ENCODE measurements around the gene ZFAND4. TPM values are rescaled to one million over a fixed set of nuclear protein-coding genes. Genes with fewer than 3 reads are reported as not detected.

The ZFAND4 gene
- total and polyA plus RNA-seq, 2 experiments from 2014 or later: 7.4 to 30.3 TPM

- H3K4me2 ChIP-seq: no peak overlapping the region
- peaks cover 22% of the 10 kb centered on the region; the same call in 1 of the 2 replicates for H3K79me2 ChIP-seq (replicated peaks; ENCODE audit: insufficient read depth)
- 0 out of 2 replicates have a peak, but pooled peaks cover 4% of the 10 kb centered on the region for H3K4me1 ChIP-seq (ENCODE audit: insufficient read depth)
- Mint-ChIP-seq H3K4me3 (no peak overlapping the region), H3K9me3 (no peaks in the 10 kb centered on the region), H3K36me3 (ENCODE audit: low read depth) (peaks cover 19% of the 10 kb centered on the region; the same call in 2 of the 3 replicates), H3K27ac (no peak overlapping the region), H3K4me1 (peaks cover 19% of the 10 kb centered on the region), H3K27me3 (ENCODE audit: insufficient read depth, low read depth, poor library complexity) (peaks cover 5% of the 10 kb centered on the region)
- H3K36me3 ChIP-seq (ENCODE audit: insufficient read depth): no peaks in the 10 kb centered on the region
- peaks cover 1% of the 10 kb centered on the region; the same call in 1 of the 2 replicates for H4K20me1 ChIP-seq (replicated peaks; ENCODE audit: insufficient read depth)
- H3K9me2 ChIP-seq (ENCODE audit: insufficient read depth): no peaks in the 10 kb centered on the region
- ATAC-seq (no peak), DNase-seq (ENCODE audit: low spot score) (no peak)
- TF ChIP-seq EZH2 (IDR thresholded peaks at IDR 0.05; ENCODE audit: low read depth, unreplicated experiment) (no peak), ZNF331 (CRISPR knock-in tag; IDR thresholded peaks at IDR 0.05; ENCODE audit: low read depth) (no peak), ZNF114 (CRISPR knock-in tag; IDR thresholded peaks at IDR 0.05) (no peak), CTCF (conservative IDR thresholded peaks at IDR 0.05; ENCODE audit: low read depth in 2 of 2) (no peak), ZNF462 (CRISPR knock-in tag; IDR thresholded peaks at IDR 0.05) (no peak), CREB1 (CRISPR knock-in tag; IDR thresholded peaks at IDR 0.05; ENCODE audit: low read depth) (no peak), EZH2phosphoT487 (IDR thresholded peaks at IDR 0.05; ENCODE audit: unreplicated experiment) (no peak), JUNB (IDR thresholded peaks at IDR 0.05; ENCODE audit: unreplicated experiment) (no peak), STAT1 (IDR thresholded peaks at IDR 0.05; ENCODE audit: unreplicated experiment) (no peak), POLR2AphosphoS5 (IDR thresholded peaks at IDR 0.05; ENCODE audit: low read depth) (no peak)
- H3K4me3 ChIP-seq: no peak overlapping the region
- H2AFZ ChIP-seq: no peak overlapping the region
- H3K27ac ChIP-seq (ENCODE audit: low read depth): no peak overlapping the region
- H3F3A ChIP-seq (replicated peaks; ENCODE audit: low read depth): no peaks in the 10 kb centered on the region
- H3K27me3 ChIP-seq (ENCODE audit: insufficient read depth): no peaks in the 10 kb centered on the region
These were observed 15.3 kb downstream of the ZFAND4 start for GRCh38 chr10:45657033-45657926.
